ENCODE data around the gene DIRAS1.
"Not testable (repeated sequence)": the region's sequence is repeated elsewhere in the genome, so short reads cannot be mapped to it uniquely, and the experiment has no call there.

Gene DIRAS1

GRCh38 chr19:2726160-2726855, 5.1 kb upstream of the DIRAS1 start:
- no peak for DNase-seq

GRCh38 chr19:2724148-2724557, 3.0 kb upstream of the DIRAS1 start:
- DNase-seq, result no peak

- DNase-seq, result no peak
Measured at GRCh38 chr19:2723747-2724146, 2.6 kb upstream of the DIRAS1 start.

GRCh38 chr19:2723345-2723715, 2.2 kb upstream of the DIRAS1 start:
- no peak for DNase-seq

GRCh38 chr19:2722541-2723344, 1.6 kb upstream of the DIRAS1 start:
- DNase-seq, result no peak

GRCh38 chr19:2721570-2722540, 683 bp upstream of the DIRAS1 start:
- no peak for DNase-seq

- DNase-seq, result no peak
Measured at GRCh38 chr19:2719920-2720776, 1.0 kb downstream of the DIRAS1 start.

- DNase-seq, result no peak
Measured at GRCh38 chr19:2719232-2719735, 1.9 kb downstream of the DIRAS1 start.

- DNase-seq, result no peak
Measured at GRCh38 chr19:2717638-2718541, 3.3 kb downstream of the DIRAS1 start.

GRCh38 chr19:2716722-2717637, 4.2 kb downstream of the DIRAS1 start:
- no peak for DNase-seq

GRCh38 chr19:2716275-2716650, 4.9 kb downstream of the DIRAS1 start:
- no peak for DNase-seq

- no peak for DNase-seq
Measured at GRCh38 chr19:2715470-2716274, 5.5 kb downstream of the DIRAS1 start.

- no peak for DNase-seq
Measured at GRCh38 chr19:2714531-2715269, 6.5 kb downstream of the DIRAS1 start.

GRCh38 chr19:2714102-2714501, 7.1 kb downstream of the DIRAS1 start:
- DNase-seq, result not testable (repeated sequence)

- not testable (repeated sequence) for DNase-seq
Measured at GRCh38 chr19:2713170-2713569, 8.0 kb downstream of the DIRAS1 start.

- DNase-seq, result no peak
Measured at GRCh38 chr19:2711875-2712205, 9.3 kb downstream of the DIRAS1 start.

- DNase-seq, result no peak
Measured at GRCh38 chr19:2711172-2711874, 9.8 kb downstream of the DIRAS1 start.

- DNase-seq, result no peak
Measured at GRCh38 chr19:2706251-2706650, 14.9 kb downstream of the DIRAS1 start.
